RWPE1 (cell line): ENCODE data around the gene SEC61B.

Experiments used
- CTCF ChIA-PET: fragments of 350-600 bp; sonication (Branson Sonifier 250); formaldehyde crosslinking; extraction: SDS; loops from one replicate; lab custom pipeline; 2021; lab: Yijun Ruan, JAX
- POLR2A ChIA-PET: fragments of 400-600 bp; formaldehyde crosslinking; extraction: SDS; loops from one replicate; lab custom pipeline; 2020; ENCODE audit warnings: antibody characterized with exemption; ENCODE audit not compliant: low non-redundant PET; lab: Yijun Ruan, JAX
- DNase-seq: peaks from one replicate; pipeline ENCODE4 v3.0.0; 2012; ENCODE audit warnings: low spot score
- H3K27ac ChIP-seq: fragments of 450-650 bp; 2 replicates; pipeline ENCODE4 v1.5.1; 2017
- TF ChIP-seq, protein P1 (sequence below): fragments of 450-650 bp; conservative IDR thresholded peaks from 2 replicates; pipeline ENCODE4 v1.5.1; 2017; ENCODE audit warnings: low read depth, mild to moderate bottlenecking

SEC61B gene

DNA sequence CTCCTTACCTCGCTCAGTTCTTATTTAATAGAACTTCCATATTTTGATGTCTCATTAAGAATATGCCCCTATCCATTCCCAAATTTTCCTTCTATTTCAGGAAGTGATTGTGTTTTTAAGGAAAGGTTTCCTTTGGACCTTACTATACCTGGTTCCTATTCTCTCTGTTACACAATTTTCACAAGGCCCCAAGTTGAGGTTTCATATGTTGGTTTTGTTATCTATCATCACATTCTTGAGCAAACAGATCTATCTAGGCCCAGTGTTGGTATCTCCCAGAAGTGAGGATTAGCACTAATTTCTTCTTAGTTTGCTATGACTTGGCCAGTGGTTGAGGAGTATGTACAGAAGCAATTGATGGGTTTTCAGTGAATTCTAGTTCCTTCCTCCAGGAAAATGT is 41.9 kb upstream of the SEC61B start:
- H3K27ac ChIP-seq, result no peak overlapping the region
- DNase-seq, result no peak
- POLR2A ChIA-PET, result no interaction called here
- TF ChIP-seq, protein P1, sequence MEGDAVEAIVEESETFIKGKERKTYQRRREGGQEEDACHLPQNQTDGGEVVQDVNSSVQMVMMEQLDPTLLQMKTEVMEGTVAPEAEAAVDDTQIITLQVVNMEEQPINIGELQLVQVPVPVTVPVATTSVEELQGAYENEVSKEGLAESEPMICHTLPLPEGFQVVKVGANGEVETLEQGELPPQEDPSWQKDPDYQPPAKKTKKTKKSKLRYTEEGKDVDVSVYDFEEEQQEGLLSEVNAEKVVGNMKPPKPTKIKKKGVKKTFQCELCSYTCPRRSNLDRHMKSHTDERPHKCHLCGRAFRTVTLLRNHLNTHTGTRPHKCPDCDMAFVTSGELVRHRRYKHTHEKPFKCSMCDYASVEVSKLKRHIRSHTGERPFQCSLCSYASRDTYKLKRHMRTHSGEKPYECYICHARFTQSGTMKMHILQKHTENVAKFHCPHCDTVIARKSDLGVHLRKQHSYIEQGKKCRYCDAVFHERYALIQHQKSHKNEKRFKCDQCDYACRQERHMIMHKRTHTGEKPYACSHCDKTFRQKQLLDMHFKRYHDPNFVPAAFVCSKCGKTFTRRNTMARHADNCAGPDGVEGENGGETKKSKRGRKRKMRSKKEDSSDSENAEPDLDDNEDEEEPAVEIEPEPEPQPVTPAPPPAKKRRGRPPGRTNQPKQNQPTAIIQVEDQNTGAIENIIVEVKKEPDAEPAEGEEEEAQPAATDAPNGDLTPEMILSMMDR, result no peak
- CTCF ChIA-PET, result interaction anchor here (0.6 kb wide), 2 partner anchors 294 to 1041 kb away, joined by 3 read pairs; no protein-coding TSS in a partner anchor

DNA sequence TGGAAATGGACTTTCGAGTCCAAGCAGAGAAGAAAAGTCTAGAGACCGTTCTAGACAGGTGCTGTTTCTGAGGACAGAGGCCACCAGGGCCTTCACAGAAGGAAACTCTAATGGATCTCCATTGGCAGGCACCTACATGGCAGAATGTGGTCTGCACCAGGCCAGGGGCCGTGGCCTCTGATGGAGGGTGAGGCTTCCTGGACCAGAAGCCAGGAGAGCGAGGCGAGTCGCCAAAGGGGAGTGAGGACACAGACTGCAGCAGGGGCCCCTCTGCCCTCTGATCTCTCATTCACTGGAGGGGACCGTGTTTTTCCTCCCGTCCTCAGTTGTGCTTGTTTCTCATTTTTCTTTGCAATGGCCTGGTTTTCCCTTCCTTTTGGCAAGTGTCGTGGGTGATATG is 41.4 kb upstream of the SEC61B start:
- ChIA-PET POLR2A (no interaction called here), CTCF (no interaction called here)
- H3K27ac ChIP-seq, result no peak overlapping the region
- no peak for DNase-seq
- TF ChIP-seq, protein P1, result no peak

DNA sequence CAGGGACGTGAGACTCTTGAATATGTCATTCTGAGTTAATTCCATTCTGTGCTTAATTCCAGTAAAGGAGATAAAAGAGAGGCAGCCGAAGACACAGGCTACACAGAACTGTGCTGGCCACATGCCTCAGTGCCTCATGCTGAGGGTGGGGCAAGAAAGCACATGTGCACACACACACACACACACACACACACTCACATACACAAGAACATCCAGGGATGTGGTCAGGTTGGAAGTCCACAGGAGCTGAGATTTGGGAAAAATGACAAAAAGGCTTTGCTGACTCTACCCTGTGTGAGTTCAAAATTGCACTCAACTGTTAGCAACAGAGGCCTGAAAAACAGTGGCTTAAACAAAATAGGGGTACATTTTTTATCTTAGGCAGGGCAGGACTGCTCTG is 40.9 kb upstream of the SEC61B start:
- TF ChIP-seq, protein P1, result no peak
- no peak for DNase-seq
- POLR2A ChIA-PET, result no interaction called here
- no peak overlapping the region for H3K27ac ChIP-seq
- CTCF ChIA-PET, result no interaction called here

DNA sequence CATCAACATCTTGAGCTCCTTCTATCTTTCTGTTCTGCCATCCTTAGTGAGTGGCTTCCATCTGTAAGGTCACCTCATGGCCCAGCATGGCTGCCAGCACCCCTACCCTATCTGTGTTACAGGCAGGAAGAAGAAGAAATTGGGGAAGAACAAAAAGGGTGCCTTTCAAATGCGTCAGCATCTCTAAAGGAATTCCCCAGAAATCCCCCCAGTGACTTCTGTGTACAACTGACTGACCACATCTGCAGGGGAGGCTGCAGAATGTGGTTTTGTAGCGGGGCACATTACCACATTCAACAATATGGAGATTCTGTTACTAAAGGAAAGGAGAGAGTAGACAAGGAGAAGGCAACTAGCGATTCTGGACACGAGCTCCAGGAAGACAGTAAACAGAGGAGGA is 40.5 kb upstream of the SEC61B start:
- TF ChIP-seq, protein P1, result no peak
- H3K27ac ChIP-seq, result no peak overlapping the region
- ChIA-PET POLR2A (no interaction called here), CTCF (interaction anchor here (0.7 kb wide), 1 partner anchor 19 kb away, joined by 3 read pairs; no protein-coding TSS in a partner anchor)
- DNase-seq, result no peak

DNA sequence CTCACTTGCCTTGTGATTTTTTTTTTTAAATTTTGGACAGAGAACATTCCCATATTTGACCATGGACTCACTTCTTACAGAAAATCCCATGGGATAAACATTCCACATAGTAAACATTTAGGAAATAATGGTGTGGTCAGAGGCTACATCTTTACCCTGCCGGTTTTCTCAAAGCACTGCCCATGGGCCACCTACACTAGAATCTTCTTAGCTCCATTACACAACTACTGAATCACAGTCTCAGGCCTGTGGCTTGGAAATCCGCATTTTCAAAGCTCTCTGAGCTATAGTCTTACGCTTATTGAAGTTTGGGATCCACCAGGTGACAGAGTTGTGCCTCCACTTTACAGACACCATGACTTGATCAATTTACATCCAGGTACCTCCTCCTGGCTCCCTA is 39.7 kb upstream of the SEC61B start:
- ChIA-PET CTCF (interaction anchor here (0.6 to 1.4 kb wide), 4 partner anchors 10 to 1485 kb away, joined by 3 to 8 read pairs (median 4); no protein-coding TSS in a partner anchor), POLR2A (no interaction called here)
- TF ChIP-seq, protein P1, result no peak
- H3K27ac ChIP-seq, result no peak overlapping the region
- no peak for DNase-seq

DNA sequence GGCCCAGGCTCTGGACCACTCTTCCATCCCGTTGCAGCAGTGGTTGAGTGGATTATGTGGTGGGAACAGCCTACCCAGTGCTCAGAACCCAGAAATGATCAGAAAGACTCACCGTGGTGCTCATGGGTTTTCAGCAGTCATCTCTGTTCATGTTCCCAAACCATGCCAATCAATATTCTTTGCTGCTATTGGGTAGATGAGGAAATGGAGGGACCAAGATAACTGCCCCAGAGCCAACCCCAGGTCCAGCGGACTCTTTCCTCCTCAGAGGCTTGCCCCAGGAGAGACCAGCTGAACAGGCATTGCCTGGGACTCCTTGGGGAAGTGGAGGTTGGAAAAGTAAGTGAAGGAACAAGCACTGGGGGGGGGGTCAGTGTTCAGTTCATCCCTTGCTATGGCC is 38.5 kb upstream of the SEC61B start:
- POLR2A ChIA-PET, result no interaction called here
- CTCF ChIA-PET, result interaction anchor here (1.0 to 2.8 kb wide), 3 partner anchors 11 to 82 kb away, joined by 3 to 16 read pairs (median 4); no protein-coding TSS in a partner anchor
- H3K27ac ChIP-seq, result no peak overlapping the region
- DNase-seq, result no peak
- TF ChIP-seq, protein P1, result no peak
